GM23338 (cell line): Measurements from ENCODE around the gene BIRC6. TPM values are rescaled to one million over a fixed set of nuclear protein-coding genes. Genes with fewer than 3 reads are reported as not detected.

Source experiments
- ATAC-seq: fragments of 200-7000 bp; cut with Tn5 transposase; 3 replicates; pipeline ENCODE4 v1.9.1; 2020
- DNase-seq: peaks from one replicate; pipeline ENCODE4 v3.0.0-alpha.2; 2015; ENCODE audit warnings: low spot score
- H2AFZ ChIP-seq: fragments of 200-600 bp; sonication (generic); 2 replicates; pipeline ENCODE4 v1.8.0; 2016; ENCODE audit warnings: antibody characterized with exemption, mild to moderate bottlenecking, moderate library complexity
- H3F3A ChIP-seq: fragments of 200-600 bp; sonication (generic); replicated peaks from 2 replicates; pipeline ENCODE4 v1.8.0; 2017; ENCODE audit warnings: antibody characterized with exemption, mixed run types, low read depth
- H3K27ac ChIP-seq: fragments of 200-600 bp; sonication (generic); 2 replicates; pipeline ENCODE4 v1.6.1; 2016; ENCODE audit warnings: low read depth
- H3K27me3 ChIP-seq: fragments of 200-600 bp; sonication (generic); 2 replicates; pipeline ENCODE4 v1.8.0; 2016; ENCODE audit warnings: mild to moderate bottlenecking, mixed run types, moderate library complexity; ENCODE audit not compliant: insufficient read depth
- H3K36me3 ChIP-seq: fragments of 200-600 bp; sonication (generic); 2 replicates; pipeline ENCODE4 v1.8.0; 2016; ENCODE audit warnings: mild to moderate bottlenecking; ENCODE audit not compliant: insufficient read depth
- H3K4me1 ChIP-seq: fragments of 200-600 bp; sonication (generic); 2 replicates; pipeline ENCODE4 v1.8.0; 2016; ENCODE audit warnings: mild to moderate bottlenecking, moderate library complexity; ENCODE audit not compliant: insufficient read depth
- H3K4me2 ChIP-seq: fragments of 200-600 bp; sonication (generic); 2 replicates; pipeline ENCODE4 v1.7.1; 2017; ENCODE audit warnings: mixed run types
- H3K4me3 ChIP-seq: fragments of 200-600 bp; sonication (generic); 2 replicates; pipeline ENCODE4 v1.6.1; 2016; ENCODE audit warnings: mixed run types
- H3K79me2 ChIP-seq: fragments of 200-600 bp; sonication (generic); replicated peaks from 2 replicates; pipeline ENCODE4 v1.8.0; 2017; ENCODE audit warnings: mild to moderate bottlenecking; ENCODE audit not compliant: insufficient read depth
- H3K9me2 ChIP-seq: fragments of 200-600 bp; sonication (generic); 2 replicates; pipeline ENCODE4 v1.8.0; 2017; ENCODE audit not compliant: insufficient read depth
- H4K20me1 ChIP-seq: fragments of 200-600 bp; sonication (generic); replicated peaks from 2 replicates; pipeline ENCODE4 v1.8.0; 2017; ENCODE audit warnings: mild to moderate bottlenecking; ENCODE audit not compliant: insufficient read depth
- H3K27ac Mint-ChIP-seq: 2 replicates; pipeline ENCODE4 v1.8.0; 2020; ENCODE audit warnings: inconsistent platforms, mild to moderate bottlenecking, moderate library complexity, mixed read lengths
- H3K27me3 Mint-ChIP-seq: 3 replicates; pipeline ENCODE4 v1.8.0; 2022; ENCODE audit warnings: low read depth, mild to moderate bottlenecking, moderate library complexity, mixed read lengths, inconsistent platforms; ENCODE audit not compliant: insufficient read depth, poor library complexity
- H3K36me3 Mint-ChIP-seq: 3 replicates; pipeline ENCODE4 v1.8.0; 2021; ENCODE audit warnings: low read depth, mild to moderate bottlenecking, inconsistent platforms, moderate library complexity, mixed read lengths
- H3K4me1 Mint-ChIP-seq: 3 replicates; pipeline ENCODE4 v1.8.0; 2020; ENCODE audit warnings: mild to moderate bottlenecking, inconsistent platforms, mixed read lengths
- H3K4me3 Mint-ChIP-seq: 3 replicates; pipeline ENCODE4 v1.8.0; 2021; ENCODE audit warnings: moderate library complexity, mild to moderate bottlenecking, inconsistent platforms, mixed read lengths
- H3K9me3 Mint-ChIP-seq: 3 replicates; pipeline ENCODE4 v1.8.0; 2020; ENCODE audit warnings: moderate library complexity, mild to moderate bottlenecking, inconsistent platforms, mixed read lengths
- CREB1 ChIP-seq: fragments of 250-450 bp; sonication (Bioruptor Pico); IDR thresholded peaks from 2 replicates; pipeline ENCODE4 v1.5.0; 2020; ENCODE audit warnings: low read depth, mild to moderate bottlenecking, moderate library complexity
- EZH2 ChIP-seq: fragments of 200-600 bp; sonication (generic); IDR thresholded peaks from one replicate; pipeline ENCODE4 v1.8.0; 2017; ENCODE audit warnings: antibody characterized with exemption, mild to moderate bottlenecking, low read depth; ENCODE audit not compliant: unreplicated experiment
- EZH2phosphoT487 ChIP-seq: fragments of 200-600 bp; sonication (generic); IDR thresholded peaks from one replicate; pipeline ENCODE4 v1.8.1; 2018; ENCODE audit warnings: antibody characterized with exemption; ENCODE audit not compliant: unreplicated experiment
- JUNB ChIP-seq: IDR thresholded peaks from one replicate; pipeline ENCODE4 v1.6.1; 2016; ENCODE audit warnings: antibody characterized with exemption; ENCODE audit not compliant: unreplicated experiment
- STAT1 ChIP-seq: IDR thresholded peaks from one replicate; pipeline ENCODE4 v1.6.1; 2016; ENCODE audit warnings: antibody characterized with exemption; ENCODE audit not compliant: unreplicated experiment
- ZNF114 ChIP-seq: fragments of 250-450 bp; sonication (Bioruptor Pico); IDR thresholded peaks from 2 replicates; pipeline ENCODE4 v1.5.0; 2020; ENCODE audit warnings: mild to moderate bottlenecking, moderate library complexity
- ZNF462 ChIP-seq: fragments of 250-450 bp; sonication (Bioruptor Pico); IDR thresholded peaks from 2 replicates; pipeline ENCODE4 v1.5.0; 2020; ENCODE audit warnings: mild to moderate bottlenecking, moderate library complexity
- polyA plus RNA-seq: library from polyadenylated mRNA; unstranded; fragments of >200 nt; fragmentation: Nextera tagmentation; extraction: Ambion mirVana; gene quantifications from 2 replicates; pipeline ENCODE4 v1.2.1, GENCODE V29; 2016
- total RNA-seq: library from RNA; depleted of rRNA; stranded (reverse); fragments of >200 nt; shearing (Covaris generic); gene quantifications from 2 replicates; pipeline ENCODE4 v1.2.3, GENCODE V29; 2014

BIRC6 gene
- total and polyA plus RNA-seq, 2 experiments from 2014 or later: 85.8 to 131 TPM

GRCh38 chr2:32383858-32384257 is 27.0 kb downstream of the BIRC6 start:
- peaks cover 86% of the 10 kb centered on the region for H3K79me2 ChIP-seq
- no peak overlapping the region for H2AFZ ChIP-seq
- no peak overlapping the region for H3K4me3 Mint-ChIP-seq
- peaks cover 27% of the 10 kb centered on the region for H3K36me3 Mint-ChIP-seq
- peaks cover 27% of the 10 kb centered on the region for H4K20me1 ChIP-seq
- no peak overlapping the region for H3K27ac Mint-ChIP-seq
- H3K4me1 Mint-ChIP-seq: no peaks in the 10 kb centered on the region
- H3K27ac ChIP-seq: no peak overlapping the region
- H3K36me3 ChIP-seq: peaks cover 4% of the 10 kb centered on the region; the same call in 1 of the 2 replicates
- H3K27me3 ChIP-seq: no peaks in the 10 kb centered on the region
- H3F3A ChIP-seq: 0 out of 2 replicates have a peak, but pooled peaks cover 6% of the 10 kb centered on the region
- DNase-seq: no peak
- no peak for TF ChIP-seq CREB1 (CRISPR knock-in tag)
- TF ChIP-seq EZH2phosphoT487: no peak
- no peak for TF ChIP-seq EZH2
- no peak for TF ChIP-seq ZNF114 (CRISPR knock-in tag)
- no peak for TF ChIP-seq ZNF462 (CRISPR knock-in tag)
- H3K27me3 Mint-ChIP-seq: no peaks in the 10 kb centered on the region
- no peaks in the 10 kb centered on the region for H3K4me1 ChIP-seq
- no peaks in the 10 kb centered on the region for H3K9me2 ChIP-seq
- no peak overlapping the region for H3K4me3 ChIP-seq
- no peak overlapping the region for H3K4me2 ChIP-seq
- no peaks in the 10 kb centered on the region for H3K9me3 Mint-ChIP-seq
- ATAC-seq: no peak

GRCh38 chr2:32384529-32384928 is 27.7 kb downstream of the BIRC6 start:
- Histone ChIP-seq H2AFZ (no peak overlapping the region), H3K4me2 (no peak overlapping the region), H3K4me1 (no peaks in the 10 kb centered on the region), H3K27ac (no peak overlapping the region), H3K27me3 (no peaks in the 10 kb centered on the region), H3K9me2 (no peaks in the 10 kb centered on the region), H3K36me3 (peaks cover 10% of the 10 kb centered on the region; the same call in 1 of the 2 replicates), H3F3A (0 out of 2 replicates have a peak, but pooled peaks cover 6% of the 10 kb centered on the region), H3K4me3 (no peak overlapping the region), H4K20me1 (peaks cover 27% of the 10 kb centered on the region), H3K79me2 (peaks cover 79% of the 10 kb centered on the region)
- Mint-ChIP-seq H3K9me3 (no peaks in the 10 kb centered on the region), H3K36me3 (peaks cover 27% of the 10 kb centered on the region), H3K27ac (no peak overlapping the region), H3K4me3 (no peak overlapping the region), H3K27me3 (no peaks in the 10 kb centered on the region), H3K4me1 (no peaks in the 10 kb centered on the region)
- DNase-seq (no peak), ATAC-seq (no peak)
- no peak for TF ChIP-seq EZH2phosphoT487
- TF ChIP-seq JUNB: no peak
- TF ChIP-seq STAT1: no peak
- no peak for TF ChIP-seq ZNF462 (CRISPR knock-in tag)
